Progenitor cell of endocrine pancreas (in vitro differentiated cells): ENCODE data around the gene FEM1B. TPM values are rescaled to one million over a fixed set of nuclear protein-coding genes. Genes with fewer than 3 reads are reported as not detected.

ENCODE experiments used
- DNase-seq: peaks from one replicate; pipeline ENCODE4 v3.0.0; 2021; ENCODE audit warnings: low spot score; ENCODE audit not compliant: unreplicated experiment
- H3K27ac Mint-ChIP-seq: 2 replicates; pipeline ENCODE4 v1.8.0; 2021; ENCODE audit warnings: mild to moderate bottlenecking, moderate library complexity, mixed read lengths
- H3K27me3 Mint-ChIP-seq: 2 replicates; pipeline ENCODE4 v1.8.0; 2021; ENCODE audit warnings: mixed read lengths
- H3K36me3 Mint-ChIP-seq: 2 replicates; pipeline ENCODE4 v1.8.0; 2022; ENCODE audit warnings: mixed read lengths; ENCODE audit not compliant: insufficient read depth
- H3K4me1 Mint-ChIP-seq: 2 replicates; pipeline ENCODE4 v1.8.0; 2021; ENCODE audit warnings: low read depth, mixed read lengths
- H3K4me3 Mint-ChIP-seq: 2 replicates; pipeline ENCODE4 v1.8.0; 2021; ENCODE audit warnings: low read depth, mild to moderate bottlenecking, moderate library complexity, mixed read lengths
- H3K9me3 Mint-ChIP-seq: 2 replicates; pipeline ENCODE4 v1.8.0; 2021; ENCODE audit warnings: low read depth, mixed read lengths
- total RNA-seq: library from RNA; stranded (reverse); gene quantifications from 2 replicates; pipeline ENCODE4 v1.2.1, GENCODE V29; 2021
- TF ChIP-seq, protein P1 (sequence below): fragments of 200-600 bp; sonication (generic); IDR thresholded peaks from one replicate; pipeline ENCODE4 v1.5.0; 2021; ENCODE audit warnings: antibody characterized with exemption, mild to moderate bottlenecking; ENCODE audit not compliant: unreplicated experiment

Gene FEM1B
- total RNA-seq, 1 donor from 2014 or later: 45.9 TPM

DNA sequence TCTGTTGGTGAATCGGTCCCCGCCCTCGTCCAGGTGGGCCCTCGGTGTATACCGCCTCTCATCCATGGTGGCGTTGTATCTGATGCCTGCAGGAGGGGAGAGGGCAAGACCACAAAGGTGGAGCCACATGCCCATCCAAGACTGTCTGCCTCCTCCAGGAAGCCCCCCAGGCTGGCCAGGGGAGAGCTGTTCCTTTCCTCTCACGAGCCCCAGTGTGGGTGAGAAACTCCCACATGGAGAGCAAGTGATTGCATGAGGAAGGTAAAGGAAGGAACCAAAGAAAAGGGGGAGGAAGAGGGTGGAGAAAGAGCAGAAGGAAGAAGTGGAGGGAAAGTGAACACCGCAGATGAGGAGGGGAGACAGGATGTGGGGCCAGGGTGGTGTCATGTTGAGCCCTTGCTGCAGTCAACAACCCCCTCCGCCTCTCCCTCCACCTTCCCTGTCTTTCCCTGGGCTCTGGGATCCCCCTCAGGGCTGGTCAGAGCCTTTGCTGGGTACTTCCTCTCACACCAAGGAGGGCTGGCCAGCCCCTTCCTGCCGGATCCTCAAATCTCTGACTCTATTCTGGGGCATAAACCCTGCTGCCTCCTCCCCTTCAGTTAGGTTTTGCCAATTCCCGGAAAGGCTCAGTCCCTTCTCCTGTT is 49.3 kb downstream of the FEM1B start:
- Mint-ChIP-seq H3K9me3 (no peaks in the 10 kb centered on the region), H3K4me3 (no peak overlapping the region), H3K27ac (no peak overlapping the region), H3K4me1 (no peaks in the 10 kb centered on the region), H3K27me3 (peaks cover 50% of the 10 kb centered on the region), H3K36me3 (no peaks in the 10 kb centered on the region)
- no peak for DNase-seq
- TF ChIP-seq, protein P1, sequence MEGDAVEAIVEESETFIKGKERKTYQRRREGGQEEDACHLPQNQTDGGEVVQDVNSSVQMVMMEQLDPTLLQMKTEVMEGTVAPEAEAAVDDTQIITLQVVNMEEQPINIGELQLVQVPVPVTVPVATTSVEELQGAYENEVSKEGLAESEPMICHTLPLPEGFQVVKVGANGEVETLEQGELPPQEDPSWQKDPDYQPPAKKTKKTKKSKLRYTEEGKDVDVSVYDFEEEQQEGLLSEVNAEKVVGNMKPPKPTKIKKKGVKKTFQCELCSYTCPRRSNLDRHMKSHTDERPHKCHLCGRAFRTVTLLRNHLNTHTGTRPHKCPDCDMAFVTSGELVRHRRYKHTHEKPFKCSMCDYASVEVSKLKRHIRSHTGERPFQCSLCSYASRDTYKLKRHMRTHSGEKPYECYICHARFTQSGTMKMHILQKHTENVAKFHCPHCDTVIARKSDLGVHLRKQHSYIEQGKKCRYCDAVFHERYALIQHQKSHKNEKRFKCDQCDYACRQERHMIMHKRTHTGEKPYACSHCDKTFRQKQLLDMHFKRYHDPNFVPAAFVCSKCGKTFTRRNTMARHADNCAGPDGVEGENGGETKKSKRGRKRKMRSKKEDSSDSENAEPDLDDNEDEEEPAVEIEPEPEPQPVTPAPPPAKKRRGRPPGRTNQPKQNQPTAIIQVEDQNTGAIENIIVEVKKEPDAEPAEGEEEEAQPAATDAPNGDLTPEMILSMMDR: no peak

DNA sequence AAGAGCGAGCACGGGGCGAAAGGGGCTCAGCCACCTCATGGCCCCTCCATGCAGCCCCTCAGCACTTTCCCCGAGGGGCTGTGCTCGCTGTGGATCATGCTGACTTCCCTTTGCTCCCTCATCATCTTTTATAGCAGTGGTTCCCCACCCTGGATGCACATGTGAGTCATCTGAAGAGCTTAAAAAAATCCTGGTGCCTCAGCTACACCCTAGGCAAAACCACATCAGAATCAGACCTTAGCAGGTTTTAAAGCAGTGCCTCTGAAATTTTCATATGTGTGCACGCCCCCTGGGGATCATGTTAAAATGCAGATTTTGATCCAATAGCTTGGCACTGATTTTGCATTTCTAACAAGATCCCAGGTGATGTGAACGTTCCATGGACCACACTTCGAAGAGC is 50.9 kb downstream of the FEM1B start:
- Mint-ChIP-seq H3K9me3 (no peaks in the 10 kb centered on the region), H3K27ac (no peak overlapping the region), H3K4me1 (no peaks in the 10 kb centered on the region), H3K4me3 (no peak overlapping the region), H3K27me3 (peaks cover 49% of the 10 kb centered on the region), H3K36me3 (no peaks in the 10 kb centered on the region)
- no peak for DNase-seq
- TF ChIP-seq, protein P1: no peak

DNA sequence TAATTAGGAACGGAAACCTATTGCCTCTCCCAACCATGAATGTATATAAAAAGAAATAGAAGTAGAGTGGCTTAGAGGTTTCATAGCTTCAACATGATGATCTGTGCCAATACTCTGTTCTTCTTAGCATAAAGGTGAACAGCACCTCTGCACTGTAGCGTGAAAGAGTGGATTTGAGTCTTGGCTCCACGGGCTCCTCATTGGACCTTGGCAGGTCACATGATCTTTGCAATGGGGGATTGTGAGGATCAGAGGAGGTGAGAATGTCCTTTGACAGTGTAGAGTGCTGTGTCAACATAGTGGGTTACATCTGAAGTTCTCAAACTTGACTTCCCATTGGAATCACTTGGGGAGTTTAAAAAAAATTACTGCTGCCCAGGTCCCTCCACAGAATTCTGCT is 51.4 kb downstream of the FEM1B start:
- H3K27me3 Mint-ChIP-seq: peaks cover 46% of the 10 kb centered on the region
- TF ChIP-seq, protein P1: no peak
- no peaks in the 10 kb centered on the region for H3K36me3 Mint-ChIP-seq
- H3K4me1 Mint-ChIP-seq: no peaks in the 10 kb centered on the region
- H3K9me3 Mint-ChIP-seq: no peaks in the 10 kb centered on the region
- H3K27ac Mint-ChIP-seq: no peak overlapping the region
- H3K4me3 Mint-ChIP-seq: no peak overlapping the region
- DNase-seq: no peak

DNA sequence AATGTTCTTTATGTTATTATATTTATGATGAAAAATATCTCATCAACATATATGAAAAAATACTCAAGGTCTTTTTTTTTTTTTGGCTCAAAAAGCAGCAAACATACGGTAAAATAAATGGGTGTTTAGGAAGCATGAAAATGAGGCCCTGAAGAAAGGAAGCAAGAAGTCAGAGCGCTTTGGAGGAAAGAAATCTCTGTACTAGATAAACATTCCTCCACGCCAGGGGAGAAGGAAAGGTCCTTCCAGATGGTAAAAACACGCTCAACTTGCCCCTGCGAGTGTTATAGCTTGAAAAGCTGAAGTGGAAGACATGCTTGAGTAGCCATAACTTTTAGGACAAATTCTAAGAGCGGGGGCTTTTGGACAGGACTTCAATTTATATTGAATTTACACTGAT is 52.9 kb downstream of the FEM1B start:
- no peak overlapping the region for H3K4me3 Mint-ChIP-seq
- TF ChIP-seq, protein P1: no peak
- no peaks in the 10 kb centered on the region for H3K36me3 Mint-ChIP-seq
- H3K9me3 Mint-ChIP-seq: no peaks in the 10 kb centered on the region
- DNase-seq: no peak
- H3K27me3 Mint-ChIP-seq: peaks cover 47% of the 10 kb centered on the region
- no peak overlapping the region for H3K27ac Mint-ChIP-seq
- no peaks in the 10 kb centered on the region for H3K4me1 Mint-ChIP-seq

DNA sequence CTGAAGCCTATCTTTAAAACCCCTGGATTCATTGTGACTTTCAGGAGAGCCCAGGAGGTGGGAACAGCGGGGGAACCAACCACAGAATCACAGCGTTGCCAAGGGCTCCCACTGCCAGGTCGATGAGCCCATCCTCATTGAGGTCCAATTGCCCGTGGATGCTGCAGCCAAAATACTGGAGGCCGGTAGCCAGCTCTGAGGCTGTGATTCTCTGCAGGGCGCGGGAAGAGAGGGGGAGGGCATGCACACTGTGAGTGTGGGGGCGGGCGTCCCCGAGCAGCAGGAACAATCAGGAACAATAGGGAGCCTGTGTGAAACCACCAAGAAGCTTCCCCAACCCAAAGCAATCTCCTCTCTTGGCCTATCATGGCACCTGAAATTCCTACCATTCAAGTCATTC is 53.4 kb downstream of the FEM1B start:
- Mint-ChIP-seq H3K4me1 (no peaks in the 10 kb centered on the region), H3K4me3 (no peak overlapping the region), H3K9me3 (no peaks in the 10 kb centered on the region), H3K27ac (no peak overlapping the region), H3K36me3 (no peaks in the 10 kb centered on the region), H3K27me3 (peaks cover 47% of the 10 kb centered on the region)
- TF ChIP-seq, protein P1: no peak
- DNase-seq: no peak
